ENCODE measurements around the gene PDPK1. TPM values are rescaled to one million over a fixed set of nuclear protein-coding genes. Genes with fewer than 3 reads are reported as not detected.
"Not testable (repeated sequence)": the region's sequence is repeated elsewhere in the genome, so short reads cannot be mapped to it uniquely, and the experiment has no call there.

PDPK1 gene
- total RNA-seq, 2 donors from 2014 or later = 52.1 to 67.7 TPM

DNA sequence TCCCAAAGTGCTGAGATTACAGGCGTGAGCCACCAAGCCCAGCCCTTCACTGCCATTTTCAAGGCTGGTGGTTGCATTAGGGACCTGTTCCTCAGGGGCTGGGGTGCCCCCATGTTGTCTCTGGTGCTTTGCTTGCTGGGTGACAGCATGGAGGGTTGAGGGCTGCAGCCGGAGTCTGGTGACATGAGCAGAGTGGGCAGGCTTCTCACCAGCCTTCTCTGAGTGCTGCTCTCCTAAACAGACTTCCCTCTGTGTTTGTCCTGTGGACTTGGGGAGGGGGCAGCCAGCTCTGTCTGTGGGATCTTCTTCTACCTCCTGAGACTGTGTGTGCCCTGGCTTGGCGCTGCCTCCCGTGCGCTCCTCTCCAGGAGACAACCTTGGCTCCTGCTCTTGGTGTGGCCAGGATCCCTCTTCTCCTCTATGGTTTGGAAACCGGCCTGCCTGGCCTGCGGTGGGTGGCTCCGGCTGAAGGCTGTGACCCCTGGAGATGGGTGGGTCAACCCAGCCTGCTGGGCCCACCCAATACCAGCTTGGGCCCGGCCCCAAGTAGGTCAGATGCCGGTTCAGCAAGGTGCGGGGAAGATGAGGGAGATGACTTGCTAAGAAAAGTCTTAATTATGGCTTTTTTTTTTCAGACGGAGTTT lies 72.1 kb downstream of the PDPK1 start:
- H3K36me3 Mint-ChIP-seq (ENCODE audit: low read depth) = peaks cover 44% of the 10 kb centered on the region
- no peak for ATAC-seq (replicated peaks)
- H3K27ac Mint-ChIP-seq = no peak overlapping the region
- H3K4me1 Mint-ChIP-seq = peaks cover 4% of the 10 kb centered on the region
- no peaks in the 10 kb centered on the region for H3K27me3 Mint-ChIP-seq
- no peaks in the 10 kb centered on the region for H3K9me3 Mint-ChIP-seq
- no peak overlapping the region for H3K4me3 Mint-ChIP-seq

GRCh38 chr16:2610781-2611498 lies 73.1 kb downstream of the PDPK1 start:
- H3K27me3 Mint-ChIP-seq = no peaks in the 10 kb centered on the region
- H3K4me3 Mint-ChIP-seq = no peak overlapping the region
- H3K9me3 Mint-ChIP-seq = no peaks in the 10 kb centered on the region
- peaks cover 4% of the 10 kb centered on the region for H3K4me1 Mint-ChIP-seq
- peaks cover 39% of the 10 kb centered on the region for H3K36me3 Mint-ChIP-seq (ENCODE audit: low read depth)
- H3K27ac Mint-ChIP-seq = no peak overlapping the region
- ATAC-seq (replicated peaks) = no peak

- Mint-ChIP-seq H3K4me1 (peaks cover 4% of the 10 kb centered on the region), H3K27me3 (no peaks in the 10 kb centered on the region), H3K4me3 (no peak overlapping the region), H3K36me3 (ENCODE audit: low read depth) (peaks cover 39% of the 10 kb centered on the region), H3K9me3 (no peaks in the 10 kb centered on the region), H3K27ac (no peak overlapping the region)
- no peak for ATAC-seq (replicated peaks)
Measured at GRCh38 chr16:2611499-2611862, 73.7 kb downstream of the PDPK1 start.

- H3K9me3 Mint-ChIP-seq; H3K4me3 Mint-ChIP-seq; H3K4me1 Mint-ChIP-seq; H3K27ac Mint-ChIP-seq; ATAC-seq (replicated peaks); H3K27me3 Mint-ChIP-seq: not testable (repeated sequence)
- H3K36me3 Mint-ChIP-seq (ENCODE audit: low read depth) = peaks cover 39% of the 10 kb centered on the region
Measured at GRCh38 chr16:2611877-2612276, 74.1 kb downstream of the PDPK1 start.

GRCh38 chr16:2613251-2613650 lies 75.4 kb downstream of the PDPK1 start:
- H3K27me3 Mint-ChIP-seq; H3K4me1 Mint-ChIP-seq; H3K9me3 Mint-ChIP-seq; ATAC-seq (replicated peaks); H3K27ac Mint-ChIP-seq; H3K4me3 Mint-ChIP-seq: not testable (repeated sequence)
- H3K36me3 Mint-ChIP-seq (ENCODE audit: low read depth) = peaks cover 28% of the 10 kb centered on the region

- Mint-ChIP-seq H3K36me3 (ENCODE audit: low read depth) (peaks cover 28% of the 10 kb centered on the region), H3K27me3 (no peaks in the 10 kb centered on the region), H3K27ac (no peak overlapping the region), H3K4me1 (peaks cover 4% of the 10 kb centered on the region), H3K9me3 (no peaks in the 10 kb centered on the region), H3K4me3 (no peak overlapping the region)
- ATAC-seq (replicated peaks) = no peak
Measured at GRCh38 chr16:2614761-2615191, 77.0 kb downstream of the PDPK1 start.

DNA sequence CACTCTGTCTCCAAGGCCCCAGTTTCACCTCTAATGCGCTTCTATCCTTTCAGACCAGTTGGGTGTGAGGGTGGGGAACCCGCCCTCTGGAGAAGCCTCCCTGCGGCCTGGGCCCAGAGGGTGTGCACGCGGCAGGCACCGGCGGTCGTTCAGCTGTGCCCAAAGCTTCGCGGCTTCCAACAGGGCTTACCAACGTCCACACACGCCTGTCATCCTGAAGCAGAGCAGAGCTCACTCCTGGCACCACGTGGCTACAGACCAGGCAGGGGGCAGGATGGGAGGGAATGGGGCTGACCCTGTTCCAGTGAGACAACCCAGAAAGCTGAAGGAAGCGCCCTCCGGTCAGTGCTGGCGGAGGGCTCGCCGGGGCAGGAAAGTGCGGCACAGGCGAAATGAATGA lies 81.1 kb downstream of the PDPK1 start:
- H3K27ac Mint-ChIP-seq; H3K4me1 Mint-ChIP-seq; ATAC-seq (replicated peaks): not testable (repeated sequence)

GRCh38 chr16:2619628-2620027 lies 81.8 kb downstream of the PDPK1 start:
- not testable (repeated sequence) for H3K27me3 Mint-ChIP-seq; H3K4me1 Mint-ChIP-seq; H3K36me3 Mint-ChIP-seq (ENCODE audit: low read depth); H3K9me3 Mint-ChIP-seq; H3K27ac Mint-ChIP-seq; H3K4me3 Mint-ChIP-seq
- peak; percentile 73 for ATAC-seq (replicated peaks)

More for the DNA sequence above, 81.1 kb downstream of the PDPK1 start:
- H3K36me3 Mint-ChIP-seq (ENCODE audit: low read depth); H3K27me3 Mint-ChIP-seq; H3K9me3 Mint-ChIP-seq; H3K4me3 Mint-ChIP-seq: not testable (repeated sequence)

DNA sequence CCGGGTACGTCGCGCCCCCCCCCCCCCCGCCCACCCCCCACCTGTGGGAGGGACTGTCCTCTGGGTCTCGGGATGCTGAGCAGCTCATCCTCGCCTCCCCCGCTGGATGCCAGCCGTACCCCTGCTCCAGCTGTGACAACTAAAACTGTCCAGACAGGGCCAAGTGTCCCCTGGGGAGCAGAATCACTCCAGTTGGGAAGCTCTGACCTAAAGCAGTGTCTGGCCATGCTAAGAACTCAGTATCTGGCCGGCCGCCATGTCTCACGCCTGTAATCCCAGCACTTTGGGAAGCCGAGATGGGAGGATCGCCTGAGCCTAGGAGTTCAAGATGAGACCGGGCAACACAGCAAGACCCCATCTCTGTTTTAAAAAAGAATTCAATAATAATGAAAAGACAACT lies 83.0 kb downstream of the PDPK1 start:
- not testable (repeated sequence) for ATAC-seq (replicated peaks); H3K4me3 Mint-ChIP-seq; H3K36me3 Mint-ChIP-seq (ENCODE audit: low read depth); H3K9me3 Mint-ChIP-seq; H3K27ac Mint-ChIP-seq; H3K4me1 Mint-ChIP-seq; H3K27me3 Mint-ChIP-seq

- not testable (repeated sequence) for H3K4me3 Mint-ChIP-seq; ATAC-seq (replicated peaks); H3K4me1 Mint-ChIP-seq; H3K27me3 Mint-ChIP-seq; H3K27ac Mint-ChIP-seq; H3K9me3 Mint-ChIP-seq; H3K36me3 Mint-ChIP-seq (ENCODE audit: low read depth)
Measured at GRCh38 chr16:2621395-2621794, 83.6 kb downstream of the PDPK1 start.

- not testable (repeated sequence) for H3K27ac Mint-ChIP-seq; H3K36me3 Mint-ChIP-seq (ENCODE audit: low read depth); H3K9me3 Mint-ChIP-seq; H3K4me1 Mint-ChIP-seq; H3K27me3 Mint-ChIP-seq; H3K4me3 Mint-ChIP-seq
- peak; percentile 90 for ATAC-seq (replicated peaks)
Measured at GRCh38 chr16:2627075-2627474, 89.3 kb downstream of the PDPK1 start.

- not testable (repeated sequence) for H3K27ac Mint-ChIP-seq; H3K36me3 Mint-ChIP-seq (ENCODE audit: low read depth); H3K9me3 Mint-ChIP-seq; H3K4me3 Mint-ChIP-seq; H3K4me1 Mint-ChIP-seq; H3K27me3 Mint-ChIP-seq
- peak; percentile 15 for ATAC-seq (replicated peaks)
Measured at GRCh38 chr16:2631203-2631602, 93.4 kb downstream of the PDPK1 start.

DNA sequence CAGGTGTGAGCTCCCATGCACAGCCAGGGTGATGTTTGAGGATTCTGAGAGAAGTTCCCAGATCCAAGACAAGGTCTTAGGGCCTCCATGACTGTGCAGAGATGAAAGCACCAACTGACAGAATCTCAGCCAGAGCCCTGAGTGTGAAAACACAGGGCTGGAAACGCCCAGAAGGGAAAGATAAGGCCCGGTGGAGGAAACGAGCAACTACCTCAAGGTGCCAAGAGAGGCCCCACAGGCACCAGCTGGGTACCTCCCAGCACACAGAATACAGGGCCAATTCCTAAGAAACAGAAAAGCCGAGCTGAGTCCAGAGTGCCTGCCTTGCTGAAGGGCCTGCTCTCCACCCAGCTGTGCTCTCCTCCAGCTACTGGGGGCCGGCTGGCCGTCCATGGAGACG lies 94.5 kb downstream of the PDPK1 start:
- not testable (repeated sequence) for ATAC-seq (replicated peaks); H3K4me3 Mint-ChIP-seq; H3K9me3 Mint-ChIP-seq; H3K36me3 Mint-ChIP-seq (ENCODE audit: low read depth); H3K27me3 Mint-ChIP-seq; H3K4me1 Mint-ChIP-seq; H3K27ac Mint-ChIP-seq

GRCh38 chr16:2639071-2639721 lies 101.4 kb downstream of the PDPK1 start:
- H3K36me3 Mint-ChIP-seq (ENCODE audit: low read depth); H3K4me3 Mint-ChIP-seq; H3K4me1 Mint-ChIP-seq; H3K27me3 Mint-ChIP-seq; H3K27ac Mint-ChIP-seq; H3K9me3 Mint-ChIP-seq: not testable (repeated sequence)
- peak; percentile 90 for ATAC-seq (replicated peaks)

- H3K9me3 Mint-ChIP-seq; H3K4me1 Mint-ChIP-seq; ATAC-seq (replicated peaks); H3K4me3 Mint-ChIP-seq; H3K36me3 Mint-ChIP-seq (ENCODE audit: low read depth); H3K27ac Mint-ChIP-seq; H3K27me3 Mint-ChIP-seq: not testable (repeated sequence)
Measured at GRCh38 chr16:2639722-2640072, 101.9 kb downstream of the PDPK1 start.

All from activated T-helper 17 cell treated with anti-CD3 and anti-CD28 coated beads, Interleukin-2, amount 50 U/mL, for 72 hours (primary cell).